Right atrium auricular region (tissue), 2 donors: ENCODE data around the gene ABI3BP. TPM values are rescaled to one million over a fixed set of nuclear protein-coding genes. Genes with fewer than 3 reads are reported as not detected.

Experiments
- DNase-seq: peaks from one replicate; pipeline ENCODE4 v3.0.0-alpha.2; 2019; ENCODE audit warnings: low spot score
- H3K27ac ChIP-seq, 2 donors: fragments of 200-600 bp; sonication (generic); 1 replicate in 1 of 2; 2 replicates in 1 of 2; pipeline ENCODE4 v1.5.1; 2016 to 2019
- H3K27me3 ChIP-seq, 2 donors: fragments of 200-600 bp; sonication (generic); one replicate each; pipeline versions ENCODE4 v1.5.1 to v1.6.0; 2017 to 2019
- H3K36me3 ChIP-seq: fragments of 200-600 bp; sonication (generic); one replicate; pipeline ENCODE4 v1.5.1; 2016
- H3K4me1 ChIP-seq, 2 donors: fragments of 200-600 bp; sonication (generic); one replicate each; pipeline versions ENCODE4 v1.5.1 to v1.6.0; 2017 to 2019
- H3K4me3 ChIP-seq, 2 donors: fragments of 200-600 bp; sonication (generic); 1 replicate in 1 of 2; 2 replicates in 1 of 2; pipeline ENCODE4 v1.5.1; 2017 to 2019; ENCODE audit warnings: mild to moderate bottlenecking in 1 of 2, moderate library complexity in 1 of 2
- H3K9me3 ChIP-seq, 2 donors: fragments of 200-600 bp; sonication (generic); one replicate each; pipeline ENCODE4 v1.5.1; 2019
- total RNA-seq, 2 donors: library from RNA; depleted of rRNA; stranded (reverse); fragments of >200 nt; gene quantifications; one replicate each; pipeline ENCODE4 v1.1.0, GENCODE V29; 2016
- TF ChIP-seq, protein P1 (sequence below), 2 donors: fragments of 200-600 bp; sonication (generic); IDR thresholded peaks; one replicate each; pipeline ENCODE4 v1.5.1; 2019; ENCODE audit warnings: antibody characterized with exemption in 2 of 2

The ABI3BP gene
- total RNA-seq, 2 donors from 2014 or later: 46.7 to 56.3 TPM

DNA sequence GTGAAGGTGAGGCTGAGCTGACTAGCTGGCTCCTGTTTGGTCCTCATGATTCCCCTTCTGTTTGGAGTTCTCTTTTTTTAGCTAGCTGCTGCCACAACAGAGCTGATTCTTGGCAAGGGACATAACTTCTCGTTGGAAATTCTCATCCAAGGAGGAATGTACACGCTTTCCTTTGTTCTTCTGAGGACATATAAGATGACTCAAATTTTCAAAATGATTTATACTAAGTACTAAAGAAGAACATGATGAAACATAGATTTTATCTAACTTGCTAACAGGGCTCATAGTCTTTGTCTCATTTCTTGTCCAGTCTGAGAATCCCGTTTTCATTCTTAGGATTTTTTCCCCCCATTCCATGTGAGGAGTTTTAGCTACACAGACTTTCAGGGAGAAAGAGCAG, 286.9 kb downstream of the ABI3BP start:
- H3K36me3 ChIP-seq: no peaks in the 10 kb centered on the region
- H3K9me3 ChIP-seq: no peaks in the 10 kb centered on the region
- H3K27me3 ChIP-seq: no peaks in the 10 kb centered on the region
- H3K4me1 ChIP-seq: peaks cover 0 to 15% of the 10 kb centered on the region in 2 donors
- TF ChIP-seq, protein P1, sequence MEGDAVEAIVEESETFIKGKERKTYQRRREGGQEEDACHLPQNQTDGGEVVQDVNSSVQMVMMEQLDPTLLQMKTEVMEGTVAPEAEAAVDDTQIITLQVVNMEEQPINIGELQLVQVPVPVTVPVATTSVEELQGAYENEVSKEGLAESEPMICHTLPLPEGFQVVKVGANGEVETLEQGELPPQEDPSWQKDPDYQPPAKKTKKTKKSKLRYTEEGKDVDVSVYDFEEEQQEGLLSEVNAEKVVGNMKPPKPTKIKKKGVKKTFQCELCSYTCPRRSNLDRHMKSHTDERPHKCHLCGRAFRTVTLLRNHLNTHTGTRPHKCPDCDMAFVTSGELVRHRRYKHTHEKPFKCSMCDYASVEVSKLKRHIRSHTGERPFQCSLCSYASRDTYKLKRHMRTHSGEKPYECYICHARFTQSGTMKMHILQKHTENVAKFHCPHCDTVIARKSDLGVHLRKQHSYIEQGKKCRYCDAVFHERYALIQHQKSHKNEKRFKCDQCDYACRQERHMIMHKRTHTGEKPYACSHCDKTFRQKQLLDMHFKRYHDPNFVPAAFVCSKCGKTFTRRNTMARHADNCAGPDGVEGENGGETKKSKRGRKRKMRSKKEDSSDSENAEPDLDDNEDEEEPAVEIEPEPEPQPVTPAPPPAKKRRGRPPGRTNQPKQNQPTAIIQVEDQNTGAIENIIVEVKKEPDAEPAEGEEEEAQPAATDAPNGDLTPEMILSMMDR (IDR thresholded peaks at IDR 0.05): no peak
- no peak overlapping the region for H3K4me3 ChIP-seq
- no peak for DNase-seq
- no peak overlapping the region for H3K27ac ChIP-seq

DNA sequence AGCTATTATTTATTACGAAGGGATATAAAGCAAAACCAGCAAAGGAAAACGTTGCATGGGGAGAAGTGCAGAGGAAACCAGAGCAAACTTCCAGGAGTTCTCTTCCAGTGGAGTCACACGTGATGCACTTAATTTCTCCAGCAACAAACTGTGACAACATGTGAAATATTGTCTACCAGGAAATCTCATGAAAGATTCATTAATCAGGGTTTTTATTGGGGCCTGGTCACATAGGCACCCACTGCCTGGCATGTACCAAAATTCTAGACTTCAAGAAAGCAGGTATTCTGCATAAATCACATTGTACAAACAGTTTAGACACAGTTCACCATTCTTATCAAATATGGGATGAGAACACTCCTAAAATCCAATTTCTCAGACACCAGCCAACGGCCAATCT, 289.4 kb downstream of the ABI3BP start:
- Histone ChIP-seq H3K27ac (no peak overlapping the region), H3K4me1 (peaks cover 0 to 3% of the 10 kb centered on the region in 2 donors), H3K36me3 (no peaks in the 10 kb centered on the region), H3K4me3 (no peak overlapping the region), H3K27me3 (no peaks in the 10 kb centered on the region), H3K9me3 (no peaks in the 10 kb centered on the region)
- DNase-seq: no peak
- TF ChIP-seq, protein P1 (IDR thresholded peaks at IDR 0.05): no peak

DNA sequence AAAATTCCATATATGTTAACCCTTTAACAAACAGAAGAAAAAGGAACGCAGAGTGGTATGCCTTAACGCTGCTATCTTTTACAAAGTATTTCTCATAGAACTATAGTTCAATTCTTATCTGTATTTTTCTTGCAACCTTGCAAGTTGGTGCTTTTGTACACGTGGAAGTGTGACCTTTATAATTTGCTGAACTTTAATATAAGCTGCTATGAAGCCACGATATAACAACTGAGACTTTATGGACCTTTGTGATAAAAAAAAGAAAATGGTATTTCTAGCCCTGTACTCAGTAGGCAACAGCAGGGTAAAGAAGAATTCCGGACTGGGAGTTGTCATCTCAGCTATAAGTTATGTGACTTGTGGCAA, 290.3 kb downstream of the ABI3BP start:
- no peaks in the 10 kb centered on the region for H3K4me1 ChIP-seq
- H3K27ac ChIP-seq: no peak overlapping the region
- no peaks in the 10 kb centered on the region for H3K36me3 ChIP-seq
- H3K4me3 ChIP-seq: no peak overlapping the region
- DNase-seq: no peak
- no peaks in the 10 kb centered on the region for H3K9me3 ChIP-seq
- TF ChIP-seq, protein P1 (IDR thresholded peaks at IDR 0.05): no peak
- H3K27me3 ChIP-seq: no peaks in the 10 kb centered on the region

DNA sequence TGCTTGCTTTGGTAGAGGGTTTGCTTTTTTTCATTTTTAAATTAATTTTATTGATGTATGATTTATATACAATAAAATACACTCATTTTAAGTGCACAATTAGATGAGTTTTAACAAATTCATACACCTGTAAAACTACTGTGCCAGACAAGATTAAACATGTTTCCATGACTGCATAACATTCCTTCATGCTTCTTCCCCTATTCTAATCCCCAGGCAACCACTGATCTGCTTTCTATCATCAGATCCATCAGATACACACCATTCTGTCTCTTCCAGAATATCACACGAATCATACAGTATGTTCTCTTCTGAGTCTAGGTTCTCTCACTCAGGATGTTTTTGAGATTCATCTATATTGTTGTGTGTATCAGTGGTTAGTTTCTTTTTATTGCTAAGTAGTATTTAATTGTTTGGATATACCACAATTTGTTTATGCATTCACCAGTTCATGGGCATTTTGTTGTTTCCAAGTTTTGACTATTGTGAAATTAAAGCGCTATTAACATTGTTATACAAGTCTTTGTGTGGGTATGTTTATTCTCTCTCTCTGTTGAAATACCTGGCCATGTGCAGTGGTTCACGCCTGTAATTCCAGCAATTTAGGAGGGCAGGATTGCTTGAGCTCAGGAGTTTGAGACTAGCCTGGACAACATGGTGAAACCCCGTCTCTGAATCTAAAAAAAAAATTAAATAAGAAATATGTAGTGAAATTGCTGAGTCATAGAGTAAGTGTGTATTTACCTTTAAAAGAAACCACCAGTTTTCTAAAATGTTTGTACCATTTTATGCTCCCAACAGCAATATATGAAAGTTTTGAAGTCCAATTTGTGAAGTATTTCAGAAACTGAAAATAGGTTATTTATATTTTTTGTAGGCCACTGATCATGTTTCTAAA, 290.9 kb downstream of the ABI3BP start:
- TF ChIP-seq, protein P1 (IDR thresholded peaks at IDR 0.05): no peak
- Histone ChIP-seq H3K27me3 (no peaks in the 10 kb centered on the region), H3K9me3 (no peaks in the 10 kb centered on the region), H3K4me1 (no peaks in the 10 kb centered on the region), H3K36me3 (no peaks in the 10 kb centered on the region), H3K27ac (no peak overlapping the region), H3K4me3 (no peak overlapping the region)
- no peak for DNase-seq

DNA sequence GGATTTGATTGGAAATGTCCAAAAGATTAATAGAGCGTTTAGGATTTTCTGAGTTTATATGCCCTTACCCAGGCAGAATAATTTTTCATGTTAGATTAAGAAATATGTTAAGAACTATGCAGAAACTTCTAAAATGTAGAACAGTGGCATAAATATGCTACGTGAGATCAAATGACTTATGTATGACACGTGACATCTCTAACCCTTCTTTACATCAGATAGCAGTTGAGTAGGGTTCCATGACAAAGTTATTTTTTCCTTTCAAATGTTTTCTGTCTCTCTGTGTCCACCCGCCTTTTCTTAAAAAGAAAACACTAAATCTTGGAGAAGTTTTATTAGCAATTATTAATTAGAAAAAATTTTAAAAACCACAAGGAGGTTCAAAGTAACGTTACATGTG, 292.5 kb downstream of the ABI3BP start:
- no peaks in the 10 kb centered on the region for H3K36me3 ChIP-seq
- H3K4me3 ChIP-seq: no peak overlapping the region
- H3K27ac ChIP-seq: no peak overlapping the region
- TF ChIP-seq, protein P1 (IDR thresholded peaks at IDR 0.05): no peak
- H3K4me1 ChIP-seq: no peaks in the 10 kb centered on the region
- H3K9me3 ChIP-seq: no peaks in the 10 kb centered on the region
- DNase-seq: no peak
- no peaks in the 10 kb centered on the region for H3K27me3 ChIP-seq
